Stimulated activated memory B cell treated with anti-CD40 and anti-IgM and Interleukin-4, amounts not matched to agents 10 μg/mL and 1 μg/mL and 100 μg/mL, for 72 hours (primary cell): ENCODE measurements around the gene ARRDC2.
A peak's percentile ranks its signal among the peaks of the same experiment; 100 is the strongest.
"Not testable (repeated sequence)": the region's sequence is repeated elsewhere in the genome, so short reads cannot be mapped to it uniquely, and the experiment has no call there.

Experiments used
- ATAC-seq: fragments of 150-1000 bp; cut with Tn5 transposase; 2 replicates; pipeline ENCODE4 v1.10.0; 2021
- H3K27ac Mint-ChIP-seq: one replicate; pipeline ENCODE4 v1.8.0; 2022; ENCODE audit warnings: mild to moderate bottlenecking, mixed read lengths
- H3K27me3 Mint-ChIP-seq: one replicate; pipeline ENCODE4 v1.8.0; 2022; ENCODE audit warnings: mixed read lengths
- H3K36me3 Mint-ChIP-seq: one replicate; pipeline ENCODE4 v1.8.0; 2022; ENCODE audit warnings: mixed read lengths
- H3K4me1 Mint-ChIP-seq: one replicate; pipeline ENCODE4 v1.8.0; 2022; ENCODE audit warnings: mixed read lengths
- H3K4me3 Mint-ChIP-seq: one replicate; pipeline ENCODE4 v1.8.0; 2022; ENCODE audit warnings: mild to moderate bottlenecking, moderate library complexity, mixed read lengths
- H3K9me3 Mint-ChIP-seq: one replicate; pipeline ENCODE4 v1.8.0; 2022; ENCODE audit warnings: mixed read lengths

ARRDC2 gene

GRCh38 chr19:18021121-18021755, 13.3 kb downstream of the ARRDC2 start:
- Mint-ChIP-seq H3K27ac (peak overlapping the region; percentile 97), H3K9me3 (peaks cover 4% of the 10 kb centered on the region), H3K4me3 (peak overlapping the region; percentile 69), H3K27me3 (no peaks in the 10 kb centered on the region), H3K36me3 (peaks cover 7% of the 10 kb centered on the region), H3K4me1 (peaks cover 79% of the 10 kb centered on the region)
- ATAC-seq: peak; percentile 44

DNA sequence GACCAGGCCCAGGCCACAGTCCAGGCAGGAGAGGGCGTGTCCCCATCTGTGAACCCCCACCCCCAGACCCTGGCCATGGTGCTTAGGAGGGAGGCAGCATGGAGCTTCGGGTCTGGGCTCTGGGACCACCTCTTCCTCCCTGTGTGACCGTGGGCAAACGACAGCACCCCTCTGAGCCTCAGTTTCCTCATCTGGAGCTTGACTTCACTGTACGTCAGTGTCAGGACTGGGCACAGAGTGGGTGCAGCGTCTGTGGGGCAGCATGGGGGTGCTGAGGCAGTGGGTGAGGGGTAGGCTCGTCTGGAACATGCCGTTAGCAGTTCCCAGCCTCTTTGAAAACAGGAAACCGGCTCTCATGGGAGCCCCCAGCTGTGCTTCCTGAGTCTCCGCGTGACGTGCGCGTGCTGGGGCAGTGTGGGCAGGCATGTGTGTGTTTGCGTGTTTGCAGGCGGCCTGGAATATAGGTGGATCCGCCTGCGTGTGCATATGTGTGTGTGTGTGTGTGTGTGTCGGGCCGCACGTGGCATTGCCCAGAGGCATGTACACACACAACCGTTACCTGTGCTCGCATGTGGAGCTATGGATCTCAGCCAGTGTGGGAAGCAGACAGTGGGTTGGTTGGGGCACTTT, 15.8 kb downstream of the ARRDC2 start:
- Mint-ChIP-seq H3K36me3 (peaks cover 7% of the 10 kb centered on the region), H3K4me1 (peaks cover 68% of the 10 kb centered on the region), H3K27ac (peak overlapping the region; percentile 97), H3K4me3 (peak overlapping the region; percentile 70), H3K27me3 (no peaks in the 10 kb centered on the region), H3K9me3 (peaks cover 4% of the 10 kb centered on the region)
- ATAC-seq: peak; percentile 90

DNA sequence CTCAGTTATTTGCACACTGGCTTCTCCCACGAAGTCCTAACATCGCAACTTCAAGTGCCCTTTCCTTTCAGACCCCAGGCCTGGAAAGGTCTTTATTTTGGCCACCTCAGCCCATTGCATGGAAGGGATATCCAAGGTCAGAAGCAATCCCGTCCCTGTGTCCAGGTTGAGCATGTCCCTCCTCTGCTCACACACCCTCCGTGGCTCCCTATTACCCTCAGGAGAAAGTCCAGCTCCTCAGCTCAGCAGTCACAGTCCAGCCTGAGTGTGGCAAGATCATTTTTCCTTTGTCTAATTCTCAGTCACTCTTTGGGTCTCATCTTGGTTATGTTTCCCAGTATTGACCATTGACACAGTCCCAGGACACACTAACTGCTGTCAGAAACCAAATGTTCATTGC, 19.2 kb downstream of the ARRDC2 start:
- Mint-ChIP-seq H3K4me3 (no peak overlapping the region), H3K4me1 (peaks cover 46% of the 10 kb centered on the region), H3K9me3 (peaks cover 3% of the 10 kb centered on the region), H3K36me3 (peaks cover 5% of the 10 kb centered on the region), H3K27me3 (no peaks in the 10 kb centered on the region), H3K27ac (peak overlapping the region; percentile 97)
- no peak for ATAC-seq

GRCh38 chr19:18029617-18030338, 21.8 kb downstream of the ARRDC2 start:
- H3K4me1 Mint-ChIP-seq: peaks cover 21% of the 10 kb centered on the region
- ATAC-seq: no peak
- H3K4me3 Mint-ChIP-seq: no peak overlapping the region
- H3K9me3 Mint-ChIP-seq: no peaks in the 10 kb centered on the region
- H3K27me3 Mint-ChIP-seq: no peaks in the 10 kb centered on the region
- H3K36me3 Mint-ChIP-seq: no peaks in the 10 kb centered on the region
- H3K27ac Mint-ChIP-seq: no peak overlapping the region

GRCh38 chr19:18031401-18031800, 23.4 kb downstream of the ARRDC2 start:
- not testable (repeated sequence) for H3K36me3 Mint-ChIP-seq, H3K27me3 Mint-ChIP-seq, H3K9me3 Mint-ChIP-seq, ATAC-seq, H3K4me3 Mint-ChIP-seq
- peaks cover 11% of the 10 kb centered on the region for H3K4me1 Mint-ChIP-seq
- peak overlapping the region; percentile 55 for H3K27ac Mint-ChIP-seq

DNA sequence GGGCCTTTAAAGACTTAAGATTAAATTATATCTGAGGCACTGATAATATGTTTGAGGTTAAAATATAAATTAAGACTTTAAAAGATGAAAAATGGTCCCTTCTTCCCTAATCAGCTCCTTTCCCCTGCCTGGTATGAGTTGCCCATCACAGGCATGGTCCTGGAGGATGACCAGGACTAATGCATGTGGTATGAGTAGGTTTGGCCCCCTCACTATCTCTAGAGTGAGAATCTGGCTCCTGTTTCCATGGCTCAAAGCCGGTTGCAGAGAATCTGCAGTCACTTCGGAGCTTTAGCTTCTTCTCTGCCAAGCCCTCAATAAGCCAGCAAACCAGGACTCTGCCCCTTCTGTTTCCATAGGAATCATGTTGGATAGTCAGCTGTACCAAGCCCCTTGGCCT, 24.1 kb downstream of the ARRDC2 start:
- not testable (repeated sequence) for H3K4me3 Mint-ChIP-seq, ATAC-seq, H3K36me3 Mint-ChIP-seq, H3K4me1 Mint-ChIP-seq, H3K9me3 Mint-ChIP-seq, H3K27me3 Mint-ChIP-seq
- H3K27ac Mint-ChIP-seq: peak overlapping the region; percentile 55

GRCh38 chr19:18041054-18041453, 33.1 kb downstream of the ARRDC2 start:
- ATAC-seq: no peak
- peaks cover 3% of the 10 kb centered on the region for H3K9me3 Mint-ChIP-seq
- no peak overlapping the region for H3K27ac Mint-ChIP-seq
- peaks cover 42% of the 10 kb centered on the region for H3K4me1 Mint-ChIP-seq
- no peaks in the 10 kb centered on the region for H3K36me3 Mint-ChIP-seq
- no peaks in the 10 kb centered on the region for H3K27me3 Mint-ChIP-seq
- no peak overlapping the region for H3K4me3 Mint-ChIP-seq

DNA sequence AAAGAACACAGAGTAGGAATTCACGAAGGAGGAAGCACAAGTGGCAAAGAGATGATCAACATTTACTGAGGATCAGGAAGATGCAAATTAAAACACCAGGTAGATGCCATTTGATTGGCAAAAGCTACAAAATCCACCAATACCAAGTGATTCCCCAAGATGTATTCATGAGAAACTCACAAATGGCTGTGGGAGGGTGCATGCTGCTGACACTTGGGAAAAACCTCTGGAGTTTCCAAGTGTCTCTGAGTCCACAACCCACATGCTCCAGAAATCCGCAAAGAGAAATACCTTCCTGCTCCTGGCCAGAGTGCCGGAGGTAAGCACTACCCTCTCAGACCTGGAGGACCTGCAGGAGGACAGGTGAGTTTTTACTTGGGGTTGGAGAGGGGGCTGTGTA, 35.7 kb downstream of the ARRDC2 start:
- H3K4me3 Mint-ChIP-seq: peak overlapping the region; percentile 57
- no peak for ATAC-seq
- H3K4me1 Mint-ChIP-seq: peaks cover 53% of the 10 kb centered on the region
- no peaks in the 10 kb centered on the region for H3K27me3 Mint-ChIP-seq
- no peaks in the 10 kb centered on the region for H3K36me3 Mint-ChIP-seq
- H3K27ac Mint-ChIP-seq: peak overlapping the region; percentile 86
- H3K9me3 Mint-ChIP-seq: peaks cover 3% of the 10 kb centered on the region

GRCh38 chr19:18044825-18045304, 36.9 kb downstream of the ARRDC2 start:
- peak; percentile 99 for ATAC-seq
- H3K27me3 Mint-ChIP-seq: no peaks in the 10 kb centered on the region
- peak overlapping the region; percentile 86 for H3K27ac Mint-ChIP-seq

GRCh38 chr19:18045307-18046050, 37.5 kb downstream of the ARRDC2 start:
- Mint-ChIP-seq H3K4me1 (peaks cover 61% of the 10 kb centered on the region), H3K27ac (peak overlapping the region; percentile 86), H3K27me3 (no peaks in the 10 kb centered on the region), H3K9me3 (peaks cover 3% of the 10 kb centered on the region), H3K36me3 (no peaks in the 10 kb centered on the region), H3K4me3 (peak overlapping the region; percentile 57)
- ATAC-seq: no peak

More at GRCh38 chr19:18044825-18045304, 36.9 kb downstream of the ARRDC2 start:
- Mint-ChIP-seq H3K4me1 (peaks cover 54% of the 10 kb centered on the region), H3K9me3 (peaks cover 3% of the 10 kb centered on the region), H3K4me3 (peak overlapping the region; percentile 57), H3K36me3 (no peaks in the 10 kb centered on the region)

DNA sequence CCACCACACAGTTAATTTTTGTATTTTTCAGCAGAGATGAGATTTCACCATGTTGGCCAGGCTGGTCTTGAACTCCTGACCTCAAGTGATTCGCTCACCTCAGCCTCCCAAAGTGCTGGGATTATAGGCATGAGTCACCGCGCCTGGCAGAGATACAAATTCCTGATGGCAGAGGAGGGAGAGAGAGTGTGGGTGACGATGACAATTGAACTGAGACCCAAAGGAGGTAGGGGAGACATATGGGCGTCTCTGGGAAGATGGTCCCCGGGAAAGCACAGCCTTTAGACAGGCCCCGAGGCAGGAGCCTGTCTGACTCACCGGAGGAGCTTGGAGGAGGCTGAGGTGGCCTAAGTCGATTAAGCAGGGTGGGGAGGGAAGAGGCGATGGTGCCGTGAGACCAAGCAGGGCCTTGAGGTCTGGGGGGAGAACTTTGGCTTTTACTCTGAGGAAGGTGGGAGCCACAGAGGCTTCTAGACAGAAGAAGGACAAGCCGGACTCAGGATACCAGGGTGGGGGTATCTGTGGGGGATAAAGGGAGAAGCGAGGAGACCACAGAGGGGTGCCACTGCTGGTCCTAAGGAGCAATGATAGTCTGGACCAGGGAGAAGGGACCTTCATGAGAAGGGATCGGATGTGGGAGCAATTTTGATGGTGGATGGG, 38.2 kb downstream of the ARRDC2 start:
- H3K4me1 Mint-ChIP-seq: peaks cover 67% of the 10 kb centered on the region
- H3K27me3 Mint-ChIP-seq: no peaks in the 10 kb centered on the region
- no peak overlapping the region for H3K4me3 Mint-ChIP-seq
- no peaks in the 10 kb centered on the region for H3K9me3 Mint-ChIP-seq
- H3K27ac Mint-ChIP-seq: peak overlapping the region; percentile 86
- H3K36me3 Mint-ChIP-seq: no peaks in the 10 kb centered on the region
- ATAC-seq: no peak

GRCh38 chr19:18049385-18049784, 41.4 kb downstream of the ARRDC2 start:
- H3K9me3 Mint-ChIP-seq: no peaks in the 10 kb centered on the region
- no peaks in the 10 kb centered on the region for H3K27me3 Mint-ChIP-seq
- H3K4me1 Mint-ChIP-seq: peaks cover 42% of the 10 kb centered on the region

DNA sequence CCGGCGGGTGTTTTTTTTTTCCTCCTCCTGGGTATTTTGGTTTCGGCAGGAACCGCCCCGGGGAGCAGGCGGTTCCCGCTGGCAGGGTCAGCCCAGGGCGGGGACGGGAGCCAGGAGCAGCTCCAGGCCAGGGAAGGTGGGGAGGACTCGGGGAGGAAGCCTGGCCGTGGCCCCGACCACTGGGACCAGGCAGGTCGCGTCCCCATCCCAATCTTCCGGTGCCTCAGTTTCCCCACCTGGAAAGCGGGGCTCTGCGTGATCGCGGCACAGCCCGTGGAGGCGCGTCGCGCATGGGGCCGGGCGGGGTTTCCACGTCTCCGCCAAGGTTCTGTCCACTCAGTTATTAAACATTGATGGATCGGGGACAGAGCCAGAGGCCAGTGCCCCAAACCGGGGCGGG, 43.9 kb downstream of the ARRDC2 start:
- no peaks in the 10 kb centered on the region for H3K36me3 Mint-ChIP-seq
- peak; percentile 46 for ATAC-seq
- no peak overlapping the region for H3K27ac Mint-ChIP-seq
- no peaks in the 10 kb centered on the region for H3K9me3 Mint-ChIP-seq
- no peak overlapping the region for H3K4me3 Mint-ChIP-seq
- no peaks in the 10 kb centered on the region for H3K27me3 Mint-ChIP-seq
- peaks cover 17% of the 10 kb centered on the region for H3K4me1 Mint-ChIP-seq

More at GRCh38 chr19:18049385-18049784, 41.4 kb downstream of the ARRDC2 start:
- H3K4me3 Mint-ChIP-seq: no peak overlapping the region
- H3K36me3 Mint-ChIP-seq: no peaks in the 10 kb centered on the region
- ATAC-seq: no peak
- peak overlapping the region; percentile 70 for H3K27ac Mint-ChIP-seq

DNA sequence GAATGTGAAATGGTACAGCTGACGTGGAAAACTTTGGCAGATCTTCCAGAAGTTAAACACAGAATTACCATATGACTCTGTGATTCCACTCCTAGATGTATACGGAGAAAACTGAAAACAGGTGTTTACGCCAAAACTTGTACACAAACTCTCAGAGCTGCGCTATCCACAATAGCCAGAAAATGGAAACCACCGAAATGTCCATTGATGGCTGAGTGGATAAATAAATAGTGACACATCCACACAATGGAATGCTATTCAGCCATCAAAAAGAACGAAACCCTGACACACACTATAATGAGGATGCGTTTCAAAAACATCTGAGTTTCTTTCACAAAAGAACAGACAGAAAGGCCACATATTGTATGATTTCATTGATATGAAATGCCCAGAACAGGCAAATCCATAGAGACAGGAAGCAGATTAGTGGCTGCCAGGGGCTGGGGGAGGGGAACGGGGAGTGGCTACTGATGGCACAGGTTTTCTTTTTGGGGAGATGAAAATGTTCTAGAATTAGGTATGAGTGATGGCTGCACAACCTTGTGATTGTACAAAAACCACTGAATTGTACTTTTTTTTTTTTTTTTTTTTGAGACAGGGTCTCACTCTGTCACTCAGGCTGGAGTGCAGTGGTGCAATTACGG, 45.7 kb downstream of the ARRDC2 start:
- Mint-ChIP-seq H3K36me3 (no peaks in the 10 kb centered on the region), H3K4me3 (no peak overlapping the region), H3K4me1 (peaks cover 25% of the 10 kb centered on the region), H3K9me3 (no peaks in the 10 kb centered on the region), H3K27ac (peak overlapping the region; percentile 28), H3K27me3 (no peaks in the 10 kb centered on the region)
- ATAC-seq: no peak
